ENCODE results near the gene FGD5.

The FGD5 gene, protein sequence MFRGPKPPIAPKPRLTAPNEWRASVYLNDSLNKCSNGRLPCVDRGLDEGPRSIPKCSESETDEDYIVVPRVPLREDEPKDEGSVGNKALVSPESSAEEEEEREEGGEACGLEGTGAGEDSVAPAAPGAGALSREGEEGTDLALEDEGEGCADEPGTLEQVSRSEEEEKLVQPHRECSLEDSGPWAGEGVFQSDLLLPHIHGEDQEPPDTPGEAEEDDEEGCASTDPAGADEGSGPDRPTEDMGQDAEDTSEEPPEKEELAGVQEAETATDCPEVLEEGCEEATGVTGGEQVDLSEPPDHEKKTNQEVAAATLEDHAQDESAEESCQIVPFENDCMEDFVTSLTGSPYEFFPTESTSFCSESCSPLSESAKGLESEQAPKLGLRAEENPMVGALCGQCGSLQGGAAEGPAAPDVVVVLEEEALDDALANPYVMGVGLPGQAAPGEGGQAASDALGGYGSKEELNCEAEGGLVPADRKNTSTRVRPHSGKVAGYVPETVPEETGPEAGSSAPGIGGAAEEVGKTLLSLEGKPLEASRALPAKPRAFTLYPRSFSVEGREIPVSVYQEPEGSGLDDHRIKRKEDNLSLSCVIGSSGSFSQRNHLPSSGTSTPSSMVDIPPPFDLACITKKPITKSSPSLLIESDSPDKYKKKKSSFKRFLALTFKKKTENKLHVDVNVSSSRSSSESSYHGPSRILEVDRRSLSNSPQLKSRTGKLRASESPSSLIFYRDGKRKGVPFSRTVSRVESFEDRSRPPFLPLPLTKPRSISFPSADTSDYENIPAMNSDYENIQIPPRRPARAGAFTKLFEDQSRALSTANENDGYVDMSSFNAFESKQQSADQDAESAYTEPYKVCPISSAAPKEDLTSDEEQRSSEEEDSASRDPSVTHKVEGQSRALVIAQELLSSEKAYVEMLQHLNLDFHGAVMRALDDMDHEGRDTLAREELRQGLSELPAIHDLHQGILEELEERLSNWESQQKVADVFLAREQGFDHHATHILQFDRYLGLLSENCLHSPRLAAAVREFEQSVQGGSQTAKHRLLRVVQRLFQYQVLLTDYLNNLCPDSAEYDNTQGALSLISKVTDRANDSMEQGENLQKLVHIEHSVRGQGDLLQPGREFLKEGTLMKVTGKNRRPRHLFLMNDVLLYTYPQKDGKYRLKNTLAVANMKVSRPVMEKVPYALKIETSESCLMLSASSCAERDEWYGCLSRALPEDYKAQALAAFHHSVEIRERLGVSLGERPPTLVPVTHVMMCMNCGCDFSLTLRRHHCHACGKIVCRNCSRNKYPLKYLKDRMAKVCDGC (N-terminal part only)

DNA sequence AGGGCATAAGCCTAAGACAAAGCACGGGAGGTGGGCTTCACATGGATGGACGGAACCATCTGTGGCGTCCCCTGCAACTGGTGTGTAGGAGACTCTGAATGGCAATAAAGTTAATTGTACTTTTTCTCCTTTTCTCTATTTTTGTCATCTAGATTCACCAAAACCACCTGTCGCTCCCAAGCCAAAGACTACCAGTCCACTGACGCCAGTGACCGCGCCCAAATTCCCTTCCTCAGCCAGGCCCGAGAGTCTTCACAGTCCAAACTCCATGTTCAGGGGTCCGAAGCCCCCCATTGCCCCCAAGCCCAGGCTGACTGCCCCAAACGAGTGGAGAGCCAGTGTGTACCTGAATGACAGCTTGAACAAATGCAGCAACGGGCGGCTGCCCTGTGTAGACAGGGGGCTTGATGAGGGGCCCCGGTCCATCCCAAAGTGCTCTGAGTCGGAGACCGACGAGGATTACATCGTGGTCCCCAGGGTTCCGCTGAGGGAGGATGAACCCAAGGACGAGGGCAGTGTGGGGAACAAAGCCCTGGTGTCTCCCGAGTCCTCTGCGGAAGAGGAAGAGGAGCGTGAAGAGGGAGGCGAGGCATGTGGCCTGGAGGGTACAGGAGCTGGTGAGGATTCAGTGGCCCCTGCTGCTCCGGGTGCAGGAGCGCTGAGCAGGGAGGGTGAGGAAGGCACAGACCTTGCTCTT, at the start of gene FGD5:
TSS of gene FGD5 (plus strand) at position 159 of the 697 bp plus-strand sequence. CDS start at position 269, 110 bp downstream.
- Histone ChIP-seq H3K27ac (no peak within 1 kb of the TSS), H3K4me3 (no peak within 1 kb of the TSS)

DNA sequence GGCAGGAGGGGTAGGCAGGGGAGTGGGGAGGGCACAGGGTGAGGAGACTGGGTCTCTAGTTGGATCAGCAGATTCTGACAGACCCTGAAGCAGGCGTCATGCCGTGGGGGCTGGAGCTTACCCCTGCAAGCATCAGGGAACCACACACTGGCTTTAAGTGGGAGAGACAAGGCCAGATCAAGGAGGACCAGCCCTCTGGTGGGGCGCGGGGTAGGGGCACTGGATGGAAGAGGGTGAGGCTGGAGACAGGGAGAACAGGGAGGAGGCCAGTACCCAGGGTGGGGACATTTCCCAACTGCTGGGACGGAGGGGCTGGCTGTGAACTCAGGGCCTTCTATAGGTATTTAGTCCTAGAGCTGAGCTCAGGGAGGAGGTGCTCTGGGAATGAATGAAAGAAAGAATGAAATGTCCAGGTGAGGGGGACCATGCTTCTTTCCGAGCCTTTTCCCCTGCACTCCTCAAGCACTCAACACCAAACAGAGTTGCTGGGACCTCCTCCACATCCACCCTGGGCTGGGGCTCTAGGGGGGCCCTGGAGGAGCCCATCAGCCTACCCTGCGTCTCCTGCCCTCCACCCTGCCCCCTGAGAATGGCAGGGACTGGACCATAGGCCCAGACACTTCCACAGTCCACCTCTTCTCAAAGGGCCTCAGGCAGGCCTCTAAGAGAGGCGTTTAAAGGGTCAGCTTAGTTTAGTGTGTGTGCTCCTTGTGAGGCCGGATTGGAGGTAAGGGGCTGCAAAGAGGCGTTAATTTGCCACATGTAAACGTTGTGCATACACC, 49.0 kb upstream of the FGD5 start:
- Histone ChIP-seq H3K27ac (no peak overlapping the region), H3K4me3 (no peak overlapping the region)

DNA sequence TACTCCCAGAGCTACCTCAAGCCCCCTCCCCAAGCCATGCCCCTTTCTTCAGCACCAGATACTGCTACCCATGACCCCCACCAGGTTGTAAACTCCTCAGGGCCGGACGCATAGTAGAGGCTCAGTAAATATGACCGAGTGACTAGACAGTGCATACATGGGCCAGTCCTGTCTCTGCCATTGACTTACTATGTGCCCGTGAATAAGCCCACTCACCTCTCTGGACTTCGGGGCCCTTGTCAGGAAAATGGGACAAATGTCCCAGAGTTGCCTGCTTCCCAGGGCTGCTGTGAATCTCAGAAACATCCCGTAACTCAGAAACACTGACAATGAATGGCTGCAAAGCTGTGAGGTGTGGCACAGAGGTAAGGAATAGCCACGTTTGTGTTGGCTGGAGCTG, 48.2 kb upstream of the FGD5 start:
- Histone ChIP-seq H3K27ac (no peak overlapping the region), H3K4me3 (no peak overlapping the region)

DNA sequence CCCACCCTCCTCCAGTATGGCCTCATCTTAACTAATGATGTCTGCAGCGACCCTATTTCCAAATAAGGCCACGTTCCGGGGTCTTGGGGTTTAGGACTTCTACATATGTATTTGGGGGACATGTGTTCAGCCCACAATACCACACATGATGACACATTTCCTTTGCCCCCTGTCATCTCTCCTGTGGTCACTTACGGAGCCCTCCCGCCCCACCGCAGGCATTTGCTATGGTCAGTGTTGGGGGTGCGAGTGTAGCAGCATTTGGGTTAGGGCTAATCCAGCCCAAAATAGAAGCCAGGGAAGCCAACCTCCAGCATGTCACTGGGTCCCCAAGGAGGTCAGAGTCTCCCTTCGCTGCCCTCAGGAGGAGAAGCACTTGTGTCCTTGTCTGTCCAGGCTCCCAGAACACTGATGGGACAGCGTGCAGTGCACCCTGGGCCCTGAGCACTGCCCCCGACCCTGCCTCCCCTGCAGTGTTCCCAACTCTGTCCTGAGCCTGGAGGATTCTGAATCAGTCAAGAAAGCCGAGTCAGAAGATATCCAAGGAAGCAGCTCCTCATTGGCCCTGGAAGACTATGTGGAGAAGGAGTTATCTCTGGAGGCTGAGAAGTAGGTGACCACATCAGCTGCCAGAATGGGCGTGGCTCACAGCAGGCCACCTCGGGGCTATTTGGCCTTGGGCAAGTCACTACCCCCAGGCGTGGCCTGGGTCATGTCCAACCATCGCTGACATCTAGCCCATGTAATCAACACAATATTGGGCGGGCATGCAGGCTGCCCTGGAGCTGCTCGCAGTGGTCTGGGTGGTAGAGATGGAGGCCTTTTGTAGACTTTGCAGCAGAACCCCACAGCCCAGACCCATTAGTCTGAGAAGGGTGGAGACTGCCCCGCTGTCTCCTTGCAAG, 46.9 kb upstream of the FGD5 start:
- Histone ChIP-seq H3K27ac (no peak overlapping the region), H3K4me3 (no peak overlapping the region)

DNA sequence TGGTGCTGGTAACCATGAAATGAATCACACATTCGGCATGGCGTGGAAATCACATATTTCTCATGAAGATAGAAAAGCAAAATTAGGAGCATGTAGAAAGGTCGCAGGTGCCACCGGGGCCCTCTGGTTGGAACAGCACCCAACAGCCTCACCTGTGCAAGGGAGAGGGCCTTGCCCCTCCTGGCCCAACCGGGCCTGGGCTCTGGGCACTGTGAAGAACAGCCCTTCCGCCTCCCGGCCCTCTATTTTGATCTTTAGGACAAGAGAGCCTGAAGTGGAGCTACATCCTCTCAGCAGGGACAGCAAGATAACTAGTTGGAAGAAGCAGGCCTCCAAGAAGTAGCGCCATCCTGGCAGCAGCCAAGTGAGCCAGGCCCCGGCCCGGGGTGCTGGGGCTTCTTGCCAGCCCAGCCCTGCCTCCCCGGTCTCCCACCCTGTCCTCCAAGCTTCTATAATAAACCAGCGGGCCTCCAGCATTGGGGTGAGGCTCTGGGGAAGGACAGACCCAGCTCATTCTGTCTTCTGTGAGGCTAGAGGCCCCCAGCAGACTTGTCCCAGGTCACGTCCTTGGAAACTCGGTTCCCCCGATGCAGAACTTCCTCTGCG, 46.1 kb upstream of the FGD5 start:
- H3K27ac ChIP-seq = no peak overlapping the region
- H3K4me3 ChIP-seq = no peak overlapping the region

DNA sequence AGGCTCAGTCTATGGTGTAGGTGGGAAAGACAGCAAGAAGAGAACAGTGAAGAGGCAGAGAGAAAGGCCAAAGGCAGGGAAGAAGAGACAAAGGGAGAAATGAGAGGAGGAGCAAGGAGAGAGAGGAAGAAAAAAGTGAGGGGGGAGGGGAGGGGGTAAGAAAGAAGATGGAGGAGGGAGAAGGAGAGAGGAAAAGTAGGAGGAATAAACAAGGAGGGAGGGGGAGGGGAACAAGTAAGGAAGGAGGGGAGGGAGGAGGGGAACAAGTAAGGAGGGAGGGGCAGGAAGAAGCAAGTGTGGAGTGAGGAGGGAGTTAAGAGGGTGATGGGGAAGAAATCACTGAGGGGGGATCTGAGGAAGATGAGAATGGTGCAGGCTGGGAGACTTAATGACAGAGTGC, 45.5 kb upstream of the FGD5 start:
- Histone ChIP-seq H3K4me3 (no peak overlapping the region), H3K27ac (no peak overlapping the region)

DNA sequence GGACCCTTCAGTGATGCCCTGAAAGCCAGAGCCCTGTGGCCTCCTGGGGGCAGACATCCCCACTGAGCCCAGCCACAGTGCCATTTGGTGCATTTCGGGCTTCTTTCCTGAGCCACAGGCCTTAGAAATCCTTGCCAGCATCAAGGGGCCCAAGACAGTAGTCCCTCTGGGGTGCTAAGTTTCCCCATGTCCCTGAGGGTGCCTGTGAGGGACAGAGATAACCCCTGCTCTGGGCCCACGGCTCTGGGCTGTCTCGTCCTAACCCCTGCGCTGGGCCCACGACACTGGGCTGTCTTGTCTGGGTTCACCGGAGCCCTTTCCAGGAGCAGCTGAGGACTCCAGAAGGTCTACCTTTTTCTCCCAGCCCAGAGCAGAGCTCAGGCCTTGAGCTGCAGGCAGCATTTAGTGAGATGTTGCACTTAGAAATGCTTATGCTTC, 45.1 kb upstream of the FGD5 start:
- H3K4me3 ChIP-seq = no peak overlapping the region

DNA sequence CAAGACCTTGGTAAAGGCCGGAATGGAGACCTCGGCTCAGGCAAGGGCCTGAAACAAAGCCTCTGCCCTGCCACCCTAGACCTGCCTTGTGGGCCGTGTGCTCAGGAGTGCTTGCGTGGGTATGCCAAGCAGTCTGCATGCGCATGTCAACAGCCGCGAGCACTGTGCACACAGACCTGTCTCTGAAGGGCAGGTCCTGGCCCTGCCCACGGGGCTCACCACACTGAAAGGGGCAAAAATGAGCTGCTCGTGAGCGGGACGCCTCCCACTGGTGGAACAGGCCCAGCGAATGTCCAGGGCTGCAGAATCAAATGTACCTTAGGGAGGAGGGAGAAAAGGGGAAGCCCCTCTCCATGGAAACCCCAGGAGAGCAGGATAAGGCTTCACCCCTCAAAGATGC, 44.3 kb upstream of the FGD5 start:
- H3K27ac ChIP-seq = no peak overlapping the region

More for the DNA sequence above, 45.1 kb upstream of the FGD5 start:
- no peak overlapping the region for H3K27ac ChIP-seq

DNA sequence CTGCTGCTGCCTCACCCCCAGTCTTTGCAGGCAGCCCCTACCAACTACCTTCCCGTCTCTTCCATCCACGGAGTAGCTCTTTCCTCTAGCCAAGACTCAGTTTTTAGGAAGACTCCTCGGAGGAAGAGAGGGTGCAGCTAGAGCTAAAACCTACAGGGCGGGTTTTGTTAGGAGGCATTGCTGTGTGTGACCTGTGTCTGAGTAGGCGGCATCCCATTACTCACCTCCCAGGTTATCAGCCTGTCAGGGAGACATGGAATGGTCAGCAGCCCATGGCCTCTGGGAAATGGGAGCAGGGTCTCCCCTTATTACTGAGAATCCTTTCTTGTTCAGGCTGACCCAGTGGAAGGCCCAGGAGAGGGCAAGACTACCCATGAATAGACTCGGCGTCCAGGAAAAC, 43.8 kb upstream of the FGD5 start:
- no peak overlapping the region for H3K27ac ChIP-seq

More for the DNA sequence above, 44.3 kb upstream of the FGD5 start:
- no peak overlapping the region for H3K4me3 ChIP-seq

DNA sequence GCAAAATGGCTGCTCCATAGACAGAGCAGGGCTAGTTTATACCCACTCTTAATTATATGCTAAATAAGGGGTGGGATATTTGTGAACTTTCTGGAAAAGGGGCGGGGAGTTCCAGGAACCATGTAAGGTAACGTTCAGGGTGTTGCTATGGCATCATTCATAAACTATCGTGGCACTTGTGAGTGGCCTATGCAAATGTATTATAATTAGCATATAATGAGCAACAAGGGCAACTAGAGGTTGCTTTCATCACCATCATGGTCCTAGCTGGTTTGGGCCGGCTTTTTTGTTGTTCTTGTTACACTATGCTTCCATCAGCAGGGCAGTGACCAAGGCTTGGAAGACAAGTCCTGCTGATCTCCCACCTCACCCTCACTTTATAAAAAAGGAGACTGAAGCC, 43.2 kb upstream of the FGD5 start:
- no peak overlapping the region for H3K27ac ChIP-seq
- no peak overlapping the region for H3K4me3 ChIP-seq

More for the DNA sequence above, 43.8 kb upstream of the FGD5 start:
- no peak overlapping the region for H3K4me3 ChIP-seq

DNA sequence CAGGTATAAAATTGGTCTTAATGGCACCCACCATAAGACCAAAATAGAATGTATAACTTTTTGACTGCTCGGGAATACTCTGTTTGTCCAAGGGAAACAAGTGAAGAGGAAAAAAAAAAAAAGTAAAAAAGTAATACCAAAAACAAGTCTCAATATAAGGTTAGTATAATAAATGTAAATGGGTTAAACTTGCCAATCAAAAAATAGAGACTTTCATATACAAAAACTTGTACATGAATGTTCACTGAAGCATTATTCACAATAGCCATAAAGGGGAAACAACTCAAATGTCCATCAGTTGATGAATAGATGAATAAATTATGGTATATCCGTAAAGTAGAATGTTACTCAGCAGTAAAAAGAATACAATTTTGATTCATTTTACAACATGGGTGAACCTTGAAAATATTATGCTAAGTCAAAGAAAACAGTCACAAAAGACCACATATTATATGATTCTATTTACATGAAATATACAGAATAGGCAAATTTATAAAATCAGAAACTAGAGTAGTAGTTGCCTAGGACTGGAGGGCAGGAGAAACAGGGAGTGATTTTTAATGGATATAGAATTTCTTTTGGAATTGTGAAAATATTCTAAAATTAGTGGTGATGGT, 39.6 kb upstream of the FGD5 start:
- H3K27ac ChIP-seq = no peak overlapping the region
- H3K4me3 ChIP-seq = no peak overlapping the region

DNA sequence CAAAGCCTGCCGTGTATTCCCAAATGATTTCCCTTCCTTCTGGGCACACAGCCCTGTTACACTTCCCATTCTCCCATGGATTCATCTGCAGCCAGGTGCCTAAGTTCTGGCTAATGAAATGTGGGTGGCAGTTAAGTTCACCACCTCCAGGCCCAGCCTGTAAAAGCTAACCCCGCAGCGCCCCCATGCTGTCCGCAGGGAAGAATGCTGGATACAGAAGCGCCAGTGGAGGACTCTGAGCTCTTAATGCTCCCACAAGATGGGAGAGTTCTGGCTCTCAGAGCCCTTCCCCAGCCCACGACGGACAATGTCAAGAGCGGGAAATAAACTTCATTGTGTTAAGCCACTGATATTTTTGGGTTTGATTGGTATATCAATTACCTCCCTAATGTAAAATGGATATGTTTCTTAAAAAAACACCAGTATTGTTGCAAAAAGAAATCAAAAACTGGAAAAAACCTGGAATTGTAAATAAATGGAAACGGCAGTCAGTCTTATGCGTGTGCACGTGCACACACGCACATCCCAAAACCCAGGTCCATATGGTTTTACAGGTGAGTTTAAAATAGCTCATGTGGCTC, 37.7 kb upstream of the FGD5 start:
- no peak overlapping the region for H3K4me3 ChIP-seq
- H3K27ac ChIP-seq = no peak overlapping the region

DNA sequence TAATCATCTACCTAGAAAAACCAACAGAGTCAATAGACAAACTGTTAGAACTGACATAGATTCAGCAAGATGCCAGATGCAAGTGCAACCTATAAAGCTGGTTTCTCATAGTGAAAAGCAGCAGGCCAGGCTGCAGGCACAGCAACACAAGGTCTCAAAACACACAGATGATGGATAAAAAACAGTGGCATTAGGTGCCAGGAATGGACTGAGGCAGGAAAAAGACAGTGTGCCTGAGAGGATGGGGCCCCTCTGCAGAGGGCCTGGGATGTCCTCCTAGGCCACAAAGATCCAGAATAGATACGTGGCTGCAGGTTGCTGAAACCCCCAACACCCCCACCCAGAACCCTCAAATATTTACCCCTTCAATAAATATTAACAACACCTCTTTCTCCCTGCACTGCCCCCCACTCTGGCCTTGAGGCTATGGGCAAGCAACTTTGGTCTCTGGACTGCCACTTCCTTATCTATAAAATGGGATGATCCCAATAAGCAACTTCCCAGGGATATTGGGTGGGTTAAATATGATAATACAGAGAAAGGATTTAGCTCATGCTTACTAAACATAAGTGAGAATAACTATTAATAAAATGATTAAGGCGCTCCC, 35.2 kb upstream of the FGD5 start:
- no peak overlapping the region for H3K4me3 ChIP-seq
- no peak overlapping the region for H3K27ac ChIP-seq

DNA sequence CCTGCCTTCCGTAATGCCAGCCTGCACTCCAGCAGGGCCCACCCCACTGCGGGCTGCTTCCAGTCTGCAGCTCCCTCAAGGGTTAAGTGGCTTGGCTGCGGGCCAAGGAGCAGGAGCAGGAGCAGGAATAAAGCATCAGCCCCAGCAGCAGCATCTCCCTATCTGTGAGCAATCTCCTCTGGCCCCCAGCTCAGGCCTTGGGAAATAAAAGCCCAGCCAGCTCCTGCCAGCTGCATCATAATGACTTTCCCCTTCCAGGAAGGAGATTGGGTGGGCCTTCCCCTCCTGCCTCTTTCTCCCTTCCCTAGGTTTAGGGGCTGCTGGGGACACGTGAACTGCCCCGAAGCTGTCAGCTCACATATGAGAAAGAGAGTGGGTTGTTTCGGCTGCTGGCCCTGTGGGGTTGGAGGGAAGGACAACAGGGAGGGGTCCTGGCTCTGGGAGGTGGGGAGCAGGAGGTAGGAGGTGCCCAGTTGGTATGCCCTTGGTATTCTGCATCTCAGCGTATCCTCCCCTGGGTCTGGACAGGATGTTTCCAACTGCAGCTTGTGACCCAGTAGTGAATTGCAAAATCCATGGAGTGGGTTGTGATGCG, 34.6 kb upstream of the FGD5 start:
- no peak overlapping the region for H3K27ac ChIP-seq
- no peak overlapping the region for H3K4me3 ChIP-seq
